Measurements from ENCODE around the gene SPAG7.

SPAG7 gene

GRCh38 chr17:4950075-4950745 is 17.4 kb downstream of the SPAG7 start:
- DNase-seq, result peak in 2 of 51 donors; percentile 39 to 45

GRCh38 chr17:4949321-4950074 is 18.1 kb downstream of the SPAG7 start:
- DNase-seq, result peak in 29 of 51 donors; percentile 18 to 72 (median 51)

- DNase-seq, result peak in 45 of 51 donors; percentile 42 to 86 (median 70)
These were observed 18.7 kb downstream of the SPAG7 start for GRCh38 chr17:4948931-4949320.

- peak; percentile 39 to 93 (median 74) for DNase-seq
These were observed 19.3 kb downstream of the SPAG7 start, which contains the start of gene PFN1 for GRCh38 chr17:4948166-4948930. Gene PFN1 (minus strand): TSS chr17:4948530. CDS start chr17:4948394, 136 bp downstream.

GRCh38 chr17:4947411-4948165 is 20.0 kb downstream of the SPAG7 start:
- DNase-seq, result peak in 24 of 51 donors; percentile 24 to 62 (median 48)

- no peak for DNase-seq
These were observed 20.6 kb downstream of the SPAG7 start for GRCh38 chr17:4947010-4947410.

- DNase-seq, result no peak
These were observed 21.2 kb downstream of the SPAG7 start for GRCh38 chr17:4946312-4946976.

- DNase-seq, result no peak
These were observed 21.7 kb downstream of the SPAG7 start for GRCh38 chr17:4945944-4946280.

GRCh38 chr17:4945176-4945943 is 22.3 kb downstream of the SPAG7 start:
- peak in 14 of 51 donors; percentile 8 to 66 (median 26) for DNase-seq

- DNase-seq, result no peak
These were observed 23.0 kb downstream of the SPAG7 start for GRCh38 chr17:4944554-4945175.

- no peak for DNase-seq
These were observed 23.5 kb downstream of the SPAG7 start for GRCh38 chr17:4944163-4944553.

GRCh38 chr17:4942760-4943508 is 24.7 kb downstream of the SPAG7 start:
- DNase-seq, result no peak

GRCh38 chr17:4941319-4941610 is 26.4 kb downstream of the SPAG7 start:
- DNase-seq, result no peak

- peak in 3 of 51 donors; percentile 70 to 80 (median 71) for DNase-seq
These were observed 26.9 kb downstream of the SPAG7 start for GRCh38 chr17:4940555-4941318.

GRCh38 chr17:4939796-4940554 is 27.6 kb downstream of the SPAG7 start, which contains the start of the genes RNF167 and SLC25A11:
Gene RNF167 (plus strand): TSS chr17:4940268. CDS start chr17:4940910, 642 bp downstream.
Gene SLC25A11 (minus strand): TSS chr17:4940046. CDS start chr17:4939910, 136 bp downstream.
- peak; percentile 65 to 99 (median 93) for DNase-seq

GRCh38 chr17:4939546-4939795 is 28.1 kb downstream of the SPAG7 start:
- DNase-seq, result peak in 3 of 51 donors; percentile 49 to 57 (median 54)

Measured in hypothalamus (tissue), 51 donors.